Hepatocyte (in vitro differentiated cells): ENCODE results near the gene CCDC185. TPM values are rescaled to one million over a fixed set of nuclear protein-coding genes. Genes with fewer than 3 reads are reported as not detected.

Source experiments
- DNase-seq: peaks from one replicate; pipeline ENCODE4 v3.0.0-alpha.2; 2016; ENCODE audit warnings: low spot score
- H2AFZ ChIP-seq: fragments of 200-600 bp; sonication (generic); 2 replicates; pipeline ENCODE4 v1.6.0; 2016; ENCODE audit warnings: antibody characterized with exemption, mild to moderate bottlenecking
- H3K27ac ChIP-seq: fragments of 200-600 bp; sonication (generic); 2 replicates; pipeline ENCODE4 v1.5.1; 2016; ENCODE audit warnings: mild to moderate bottlenecking
- H3K27me3 ChIP-seq: fragments of 200-600 bp; sonication (generic); 2 replicates; pipeline ENCODE4 v1.6.1; 2016
- H3K36me3 ChIP-seq: fragments of 200-600 bp; sonication (generic); replicated peaks from 2 replicates; pipeline ENCODE4 v1.5.1; 2016; ENCODE audit warnings: low read depth; ENCODE audit not compliant: insufficient read depth
- H3K4me1 ChIP-seq: fragments of 200-600 bp; sonication (generic); 2 replicates; pipeline ENCODE4 v1.5.1; 2016; ENCODE audit warnings: mild to moderate bottlenecking, moderate library complexity; ENCODE audit not compliant: insufficient read depth
- H3K4me2 ChIP-seq: fragments of 200-600 bp; sonication (generic); 2 replicates; pipeline ENCODE4 v1.6.0; 2016
- H3K4me3 ChIP-seq: fragments of 200-600 bp; sonication (generic); 2 replicates; pipeline ENCODE4 v1.5.1; 2016; ENCODE audit warnings: mild to moderate bottlenecking
- H3K79me2 ChIP-seq: fragments of 200-600 bp; sonication (generic); 2 replicates; pipeline ENCODE4 v1.6.0; 2017; ENCODE audit warnings: mild to moderate bottlenecking
- H3K9me2 ChIP-seq: fragments of 200-600 bp; sonication (generic); replicated peaks from 2 replicates; pipeline ENCODE4 v1.6.0; 2017; ENCODE audit warnings: mild to moderate bottlenecking; ENCODE audit not compliant: insufficient read depth
- H3K9me3 ChIP-seq: fragments of 200-600 bp; sonication (generic); 2 replicates; pipeline ENCODE4 v1.5.1; 2016; ENCODE audit warnings: low read depth, mild to moderate bottlenecking
- H4K20me1 ChIP-seq: fragments of 200-600 bp; sonication (generic); 2 replicates; pipeline ENCODE4 v1.6.0; 2016; ENCODE audit warnings: mild to moderate bottlenecking; ENCODE audit not compliant: insufficient read depth, poor library complexity, severe bottlenecking
- EZH2 ChIP-seq: fragments of 200-600 bp; sonication (generic); IDR thresholded peaks from 2 replicates; pipeline ENCODE4 v1.6.1; 2016; ENCODE audit warnings: antibody characterized with exemption, mild to moderate bottlenecking, borderline replicate concordance
- EZH2phosphoT487 ChIP-seq: fragments of 200-600 bp; sonication (generic); IDR thresholded peaks from one replicate; pipeline ENCODE4 v1.6.1; 2018; ENCODE audit warnings: antibody characterized with exemption, mild to moderate bottlenecking, low read depth, moderate library complexity; ENCODE audit not compliant: unreplicated experiment, severe bottlenecking
- WGBS: methylation state at CpG from one replicate; pipeline ENCODE4 v1.1.6; 2016; ENCODE audit warnings: low lambda C conversion rate; ENCODE audit errors: missing lambda C conversion rate; 5-methylcytosine and 5-hydroxymethylcytosine counted together
- polyA plus RNA-seq: library from polyadenylated mRNA; unstranded; fragments of >200 nt; fragmentation: Nextera tagmentation; extraction: Ambion mirVana; gene quantifications from 2 replicates; pipeline ENCODE4 v1.2.1, GENCODE V29; 2016
- total RNA-seq: library from RNA; depleted of rRNA; stranded (reverse); fragments of >200 nt; gene quantifications from 2 replicates; pipeline ENCODE4 v1.2.3, GENCODE V29; 2014
- TF ChIP-seq, protein P1 (sequence below): fragments of 200-600 bp; sonication (generic); IDR thresholded peaks from 2 replicates; pipeline ENCODE4 v1.5.1; 2016; ENCODE audit warnings: antibody characterized with exemption, mild to moderate bottlenecking; ENCODE audit not compliant: poor library complexity

CCDC185 gene
- total and polyA plus RNA-seq, 2 experiments from 2014 or later: not detected

DNA sequence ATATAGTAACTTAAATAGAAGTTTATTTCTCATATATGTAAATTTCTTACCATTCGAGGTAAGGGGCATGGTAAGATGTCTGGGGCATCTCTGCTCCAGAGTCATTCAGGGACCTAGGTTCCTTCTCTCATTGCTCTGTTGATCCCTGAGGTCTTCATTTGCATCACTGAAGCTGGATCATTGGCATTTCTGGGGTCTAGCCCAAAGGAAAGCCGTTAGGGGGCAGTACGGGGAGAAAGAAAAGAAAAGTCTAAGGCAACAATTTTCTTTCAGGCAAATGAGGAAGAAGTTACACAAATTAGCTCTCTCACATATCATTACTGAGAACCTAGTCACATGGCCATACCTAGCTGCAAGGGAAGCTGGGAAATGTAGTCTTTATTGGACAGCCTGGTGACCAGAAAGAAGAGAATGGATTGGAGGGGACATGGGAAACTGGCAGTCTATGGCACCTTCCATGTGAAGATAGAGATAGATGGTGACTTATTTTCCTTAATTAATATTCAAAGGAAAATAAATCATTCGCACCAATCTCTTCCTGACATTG is 19.1 kb upstream of the CCDC185 start:
- no peak overlapping the region for H3K27ac ChIP-seq
- TF ChIP-seq, protein P1, sequence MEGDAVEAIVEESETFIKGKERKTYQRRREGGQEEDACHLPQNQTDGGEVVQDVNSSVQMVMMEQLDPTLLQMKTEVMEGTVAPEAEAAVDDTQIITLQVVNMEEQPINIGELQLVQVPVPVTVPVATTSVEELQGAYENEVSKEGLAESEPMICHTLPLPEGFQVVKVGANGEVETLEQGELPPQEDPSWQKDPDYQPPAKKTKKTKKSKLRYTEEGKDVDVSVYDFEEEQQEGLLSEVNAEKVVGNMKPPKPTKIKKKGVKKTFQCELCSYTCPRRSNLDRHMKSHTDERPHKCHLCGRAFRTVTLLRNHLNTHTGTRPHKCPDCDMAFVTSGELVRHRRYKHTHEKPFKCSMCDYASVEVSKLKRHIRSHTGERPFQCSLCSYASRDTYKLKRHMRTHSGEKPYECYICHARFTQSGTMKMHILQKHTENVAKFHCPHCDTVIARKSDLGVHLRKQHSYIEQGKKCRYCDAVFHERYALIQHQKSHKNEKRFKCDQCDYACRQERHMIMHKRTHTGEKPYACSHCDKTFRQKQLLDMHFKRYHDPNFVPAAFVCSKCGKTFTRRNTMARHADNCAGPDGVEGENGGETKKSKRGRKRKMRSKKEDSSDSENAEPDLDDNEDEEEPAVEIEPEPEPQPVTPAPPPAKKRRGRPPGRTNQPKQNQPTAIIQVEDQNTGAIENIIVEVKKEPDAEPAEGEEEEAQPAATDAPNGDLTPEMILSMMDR: no peak
- no peak for TF ChIP-seq EZH2phosphoT487
- TF ChIP-seq EZH2: no peak
- no peaks in the 10 kb centered on the region for H3K4me1 ChIP-seq
- H3K4me2 ChIP-seq: no peak overlapping the region
- no peaks in the 10 kb centered on the region for H3K79me2 ChIP-seq
- no peaks in the 10 kb centered on the region for H3K27me3 ChIP-seq
- 90% methylated on average over 4 of the region's 4 CpGs for WGBS
- peaks cover 5% of the 10 kb centered on the region for H3K9me3 ChIP-seq
- H2AFZ ChIP-seq: no peak overlapping the region
- H3K36me3 ChIP-seq: no peaks in the 10 kb centered on the region
- H3K9me2 ChIP-seq: no peaks in the 10 kb centered on the region
- no peak overlapping the region for H3K4me3 ChIP-seq
- no peaks in the 10 kb centered on the region for H4K20me1 ChIP-seq
- no peak for DNase-seq

DNA sequence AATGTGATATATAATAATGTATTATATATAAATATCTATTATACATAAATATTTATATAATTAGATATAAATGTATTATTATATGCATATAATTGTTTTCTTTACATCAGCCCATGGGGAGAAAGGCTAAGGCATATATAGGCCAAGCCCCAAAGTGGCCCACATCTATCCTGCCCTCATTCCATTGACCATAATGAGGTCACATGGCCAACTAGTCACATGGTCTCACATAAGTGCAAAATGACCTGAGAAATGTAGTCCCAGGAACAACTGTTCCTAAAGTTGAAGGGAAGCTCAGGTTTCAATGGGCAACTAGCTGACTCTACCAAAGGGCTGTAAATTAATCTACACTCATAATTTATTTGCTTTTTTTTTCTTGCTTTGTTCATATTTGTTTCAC is 14.5 kb upstream of the CCDC185 start:
- Histone ChIP-seq H3K9me3 (peaks cover 5% of the 10 kb centered on the region), H2AFZ (no peak overlapping the region), H3K4me3 (no peak overlapping the region), H3K9me2 (no peaks in the 10 kb centered on the region), H3K27ac (no peak overlapping the region), H3K4me2 (no peak overlapping the region), H3K27me3 (no peaks in the 10 kb centered on the region), H3K4me1 (no peaks in the 10 kb centered on the region), H3K79me2 (no peaks in the 10 kb centered on the region), H4K20me1 (no peaks in the 10 kb centered on the region), H3K36me3 (no peaks in the 10 kb centered on the region)
- no peak for DNase-seq
- TF ChIP-seq EZH2 (no peak), EZH2phosphoT487 (no peak)
- TF ChIP-seq, protein P1: no peak

DNA sequence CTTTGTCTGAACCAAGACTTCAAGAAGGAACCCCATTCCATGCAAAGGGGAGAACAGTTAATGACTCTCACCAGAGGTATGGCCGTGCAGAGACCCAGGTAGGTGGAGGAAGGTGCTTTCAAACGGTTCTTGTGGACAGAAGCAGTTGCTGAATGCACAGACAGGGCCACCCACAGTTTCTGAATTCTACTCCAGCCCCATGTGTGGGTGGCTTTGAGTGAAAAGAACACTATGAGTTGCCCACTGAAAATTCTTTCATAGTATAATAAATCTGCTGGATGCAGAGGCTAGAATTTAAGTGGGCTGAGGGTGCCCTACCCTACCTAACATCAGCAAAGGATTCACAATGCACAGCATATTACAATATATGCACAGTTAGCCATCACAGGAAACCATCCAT is 7.2 kb upstream of the CCDC185 start:
- H3K27me3 ChIP-seq: no peaks in the 10 kb centered on the region
- no peak overlapping the region for H2AFZ ChIP-seq
- TF ChIP-seq, protein P1: no peak
- no peak for TF ChIP-seq EZH2phosphoT487
- no peak for TF ChIP-seq EZH2
- H3K4me1 ChIP-seq: no peaks in the 10 kb centered on the region
- no peak overlapping the region for H3K4me3 ChIP-seq
- H3K9me3 ChIP-seq: no peaks in the 10 kb centered on the region
- H3K27ac ChIP-seq: no peak overlapping the region
- no peaks in the 10 kb centered on the region for H3K79me2 ChIP-seq
- no peak overlapping the region for H3K4me2 ChIP-seq
- no peaks in the 10 kb centered on the region for H4K20me1 ChIP-seq
- WGBS: 84% methylated on average over 2 of the region's 2 CpGs
- no peaks in the 10 kb centered on the region for H3K9me2 ChIP-seq
- no peak for DNase-seq
- H3K36me3 ChIP-seq: no peaks in the 10 kb centered on the region

DNA sequence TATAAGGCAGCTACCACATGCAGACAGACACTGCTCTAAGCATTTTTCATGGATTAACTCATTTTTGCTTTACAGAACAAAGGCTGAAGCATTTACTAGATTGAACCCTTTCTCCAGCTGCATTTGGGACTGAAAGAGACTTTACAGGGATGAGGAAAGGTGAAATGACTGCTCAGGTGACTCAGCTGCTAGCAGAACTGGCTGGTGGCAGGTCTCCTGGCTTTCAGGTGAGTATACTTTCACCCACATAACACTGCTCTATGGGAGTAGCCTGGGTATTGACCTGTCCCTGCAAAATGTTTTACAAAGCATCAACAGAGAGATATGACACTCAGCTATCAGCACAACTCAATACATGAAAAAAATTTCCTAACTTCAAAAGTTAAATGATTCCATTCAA is 2.6 kb upstream of the CCDC185 start:
- Histone ChIP-seq H3K9me3 (no peaks in the 10 kb centered on the region), H3K4me3 (no peak overlapping the region), H3K36me3 (no peaks in the 10 kb centered on the region), H3K4me2 (no peak overlapping the region), H3K79me2 (no peaks in the 10 kb centered on the region), H4K20me1 (no peaks in the 10 kb centered on the region), H3K27ac (no peak overlapping the region), H3K27me3 (no peaks in the 10 kb centered on the region), H3K4me1 (no peaks in the 10 kb centered on the region), H3K9me2 (no peaks in the 10 kb centered on the region), H2AFZ (no peak overlapping the region)
- TF ChIP-seq EZH2phosphoT487 (no peak), EZH2 (no peak)
- TF ChIP-seq, protein P1: no peak
- DNase-seq: no peak
